Neural progenitor cell (in vitro differentiated cells): ENCODE results near the gene DNAI4.

ENCODE experiments used
- CTCF ChIP-seq: fragments of 200-600 bp; sonication (generic); IDR thresholded peaks from 2 replicates; pipeline ENCODE4 v1.5.1; 2017; ENCODE audit warnings: antibody characterized with exemption, mild to moderate bottlenecking
- EZH2 ChIP-seq: fragments of 200-600 bp; sonication (generic); IDR thresholded peaks from 2 replicates; pipeline ENCODE4 v1.6.1; 2017; ENCODE audit warnings: antibody characterized with exemption, mild to moderate bottlenecking, moderate library complexity

GRCh38 chr1:66770694-66771093 is 154.0 kb downstream of the DNAI4 start:
- TF ChIP-seq EZH2: no peak
- no peak for TF ChIP-seq CTCF
